LNCAP (cell line): ENCODE measurements around the gene CWC25.

Source experiments
- CTCF ChIP-seq: fragments of 450-650 bp; IDR thresholded peaks from 2 replicates; pipeline ENCODE4 v1.5.1; 2017; ENCODE audit warnings: mild to moderate bottlenecking

The CWC25 gene

GRCh38 chr17:38753071-38753506 is 72.0 kb downstream of the CWC25 start:
- TF ChIP-seq CTCF, result no peak

- no peak for TF ChIP-seq CTCF
Measured at GRCh38 chr17:38752308-38753070, 72.6 kb downstream of the CWC25 start, which contains the start of gene PSMB3. Gene PSMB3 (plus strand): TSS chr17:38752741. CDS start chr17:38752827, 86 bp downstream.

- TF ChIP-seq CTCF, result no peak
Measured at GRCh38 chr17:38751808-38752307, 73.3 kb downstream of the CWC25 start.

- no peak for TF ChIP-seq CTCF
Measured at GRCh38 chr17:38751144-38751807, 73.8 kb downstream of the CWC25 start.
